Keratinocyte (primary cell): ENCODE measurements around the gene ZNF212. TPM values are rescaled to one million over a fixed set of nuclear protein-coding genes. Genes with fewer than 3 reads are reported as not detected.

Experiments used
- DNase-seq: peaks from one replicate; pipeline ENCODE4 v3.0.0-alpha.2; 2011; ENCODE audit warnings: low read depth, missing footprints, low spot score
- FAIRE-seq: peaks from 2 replicates; lab custom pipeline; 2011; peaks lifted over from hg19 to GRCh38; lab: Jason Lieb, UNC
- H2AFZ ChIP-seq: 2 replicates; pipeline ENCODE4 v1.6.0; 2012; ENCODE audit warnings: low read length, control low read depth, inconsistent platforms; ENCODE audit not compliant: control insufficient read depth
- H3K27ac ChIP-seq: 2 replicates; pipeline ENCODE4 v1.5.1; 2011; ENCODE audit warnings: low read length; ENCODE audit not compliant: control insufficient read depth, insufficient read depth
- H3K27me3 ChIP-seq: 3 replicates; pipeline ENCODE4 v1.6.0; 2011; ENCODE audit warnings: low read length; ENCODE audit not compliant: control insufficient read depth, insufficient read depth; ENCODE audit errors: extremely low read depth
- H3K36me3 ChIP-seq, 2 experiments: 2 replicates in 1 of 2; 3 replicates in 1 of 2; pipeline ENCODE4 v1.5.1; 2011; ENCODE audit warnings: low read length in 2 of 2, mild to moderate bottlenecking in 1 of 2; ENCODE audit not compliant: control insufficient read depth in 2 of 2, insufficient read depth in 2 of 2; ENCODE audit errors: extremely low read depth in 1 of 2
- H3K4me1 ChIP-seq: 3 replicates; pipeline ENCODE4 v1.5.1; 2011; ENCODE audit warnings: low read length; ENCODE audit not compliant: control insufficient read depth, insufficient read depth; ENCODE audit errors: extremely low read depth
- H3K4me2 ChIP-seq: 3 replicates; pipeline ENCODE4 v1.6.0; 2011; ENCODE audit warnings: low read depth, low read length; ENCODE audit not compliant: control insufficient read depth, insufficient read depth; ENCODE audit errors: extremely low read depth
- H3K4me3 ChIP-seq, 3 experiments: fragments of 200-600 bp in 1 of 3; sonication (generic) in 1 of 3; 2 replicates in 2 of 3; 3 replicates in 1 of 3; pipeline ENCODE4 v1.5.1; 2011 to 2016; ENCODE audit warnings: low read length in 3 of 3, mild to moderate bottlenecking in 3 of 3, control low read depth in 2 of 3, inconsistent platforms in 1 of 3, low read depth in 1 of 3, mixed read lengths in 1 of 3, mixed run types in 1 of 3, moderate library complexity in 1 of 3; ENCODE audit not compliant: control insufficient read depth in 2 of 3, insufficient read depth in 2 of 3; ENCODE audit errors: extremely low read depth in 1 of 3
- H3K79me2 ChIP-seq: 2 replicates; pipeline ENCODE4 v1.6.0; 2012; ENCODE audit warnings: low read length; ENCODE audit not compliant: control insufficient read depth, insufficient read depth
- H3K9ac ChIP-seq: 3 replicates; pipeline ENCODE4 v1.6.0; 2011; ENCODE audit warnings: low read length; ENCODE audit not compliant: control insufficient read depth, insufficient read depth; ENCODE audit errors: extremely low read depth
- H3K9me1 ChIP-seq: 3 replicates; pipeline ENCODE4 v1.6.0; 2011; ENCODE audit warnings: low read length; ENCODE audit not compliant: control insufficient read depth, insufficient read depth; ENCODE audit errors: extremely low read depth
- H3K9me3 ChIP-seq: 2 replicates; pipeline ENCODE4 v1.5.1; 2012; ENCODE audit warnings: low read depth, low read length; ENCODE audit not compliant: control insufficient read depth
- H4K20me1 ChIP-seq: 3 replicates; pipeline ENCODE4 v1.6.0; 2011; ENCODE audit warnings: low read length; ENCODE audit not compliant: control insufficient read depth, insufficient read depth; ENCODE audit errors: extremely low read depth
- CTCF ChIP-seq, 3 experiments: IDR thresholded peaks in 1 of 3; conservative IDR thresholded peaks in 1 of 3; optimal IDR thresholded peaks in 1 of 3; 2 replicates in 2 of 3; 3 replicates in 1 of 3; pipeline versions ENCODE3 to v1.5.1; 2011; ENCODE audit warnings: low read length in 3 of 3, mild to moderate bottlenecking in 3 of 3, moderate library complexity in 2 of 3, control low read depth in 1 of 3, inconsistent platforms in 1 of 3; ENCODE audit not compliant: insufficient read depth in 2 of 3; ENCODE audit errors: extremely low read depth in 1 of 3
- EZH2 ChIP-seq: IDR thresholded peaks from one replicate; pipeline ENCODE4 v1.6.1; 2012; ENCODE audit warnings: inconsistent platforms, mild to moderate bottlenecking, low read length, moderate library complexity
- dilution Hi-C: fragments of 300-500 bp; cut with MboI; formaldehyde crosslinking; loops from one replicate; pipeline ENCODE4 v1.7.0; 2020; ENCODE audit warnings: low sequenced_read_pairs; ENCODE audit not compliant: extremely low pct_ligation_motif_present
- polyA plus RNA-seq, 5 experiments: library from polyadenylated mRNA; depleted of rRNA in 3 of 5; stranded (reverse) in 3 of 5; stranded (forward) in 1 of 5; unstranded in 1 of 5; fragments of >200 nt; gene quantifications; 1 replicate in 1 of 5; 2 replicates in 3 of 5; 3 replicates in 1 of 5; pipeline versions ENCODE4 v1.2.1 to v1.2.3, GENCODE V29; 2011 to 2012; ENCODE audit warnings: missing spikeins in 2 of 5, low read depth in 1 of 5, low replicate concordance in 1 of 5

Gene ZNF212
- polyA plus RNA-seq, 1 donor (not counting 4 experiments of a cell fraction or from before 2014, with no cell fraction given): 3.8 TPM

GRCh38 chr7:149284343-149284742 is 44.9 kb downstream of the ZNF212 start:
- FAIRE-seq (no peak), DNase-seq (no peak)
- TF ChIP-seq EZH2 (no peak), CTCF (optimal IDR thresholded peaks at IDR 0.05 in 1 of 3, IDR thresholded peaks at IDR 0.05 in 1 of 3, conservative IDR thresholded peaks at IDR 0.05 in 1 of 3; ENCODE audit: extremely low read depth in 1 of 3, insufficient read depth in 2 of 3, low read length in 3 of 3) (no peak)
- Histone ChIP-seq H3K27me3 (no peaks in the 10 kb centered on the region), H3K9me3 (no peaks in the 10 kb centered on the region), H2AFZ (no peak overlapping the region), H4K20me1 (no peaks in the 10 kb centered on the region), H3K27ac (no peak overlapping the region), H3K36me3 (peaks cover 2 to 12% of the 10 kb centered on the region in 2 experiments), H3K4me1 (peaks cover 19% of the 10 kb centered on the region), H3K79me2 (no peaks in the 10 kb centered on the region), H3K9ac (no peak overlapping the region), H3K4me3 (peak overlapping the region in 1 of 3 experiments; percentile 78), H3K4me2 (peak overlapping the region; percentile 93), H3K9me1 (no peaks in the 10 kb centered on the region)
- dilution Hi-C loops: no loop called here

- H4K20me1 ChIP-seq: no peaks in the 10 kb centered on the region
- H3K9me1 ChIP-seq: no peaks in the 10 kb centered on the region
- H3K4me1 ChIP-seq: peaks cover 19% of the 10 kb centered on the region
- H3K4me3 ChIP-seq: peak overlapping the region; percentile 64 to 78 (median 64)
- no peaks in the 10 kb centered on the region for H3K27me3 ChIP-seq
- H3K36me3 ChIP-seq: peaks cover 2 to 11% of the 10 kb centered on the region in 2 experiments
- dilution Hi-C loops: no loop called here
- H3K9me3 ChIP-seq: no peaks in the 10 kb centered on the region
- FAIRE-seq (peak; percentile 61), DNase-seq (peak; percentile 56)
- TF ChIP-seq CTCF (optimal IDR thresholded peaks at IDR 0.05 in 1 of 3, IDR thresholded peaks at IDR 0.05 in 1 of 3, conservative IDR thresholded peaks at IDR 0.05 in 1 of 3; ENCODE audit: extremely low read depth in 1 of 3, insufficient read depth in 2 of 3, low read length in 3 of 3) (peak in 1 of 3 experiments; percentile 36), EZH2 (no peak)
- H3K79me2 ChIP-seq: no peaks in the 10 kb centered on the region
- peak overlapping the region; percentile 93 for H3K4me2 ChIP-seq
- H2AFZ ChIP-seq: peak overlapping the region; percentile 66
- H3K27ac ChIP-seq: no peak overlapping the region
- peak overlapping the region; percentile 65 for H3K9ac ChIP-seq
These were observed 45.6 kb downstream of the ZNF212 start for GRCh38 chr7:149284850-149285585.
